Neural cell (in vitro differentiated cells): ENCODE measurements around the gene CRACDL. TPM values are rescaled to one million over a fixed set of nuclear protein-coding genes. Genes with fewer than 3 reads are reported as not detected.
"Not testable (repeated sequence)": the region's sequence is repeated elsewhere in the genome, so short reads cannot be mapped to it uniquely, and the experiment has no call there.

Experiments
- H2AFZ ChIP-seq: fragments of 200-600, 300-800 bp; sonication (generic), shearing (Covaris generic); 2 replicates; pipeline ENCODE4 v1.6.0; 2014; ENCODE audit warnings: low read depth, mild to moderate bottlenecking, antibody characterized with exemption, low read length, moderate library complexity
- H3F3A ChIP-seq: fragments of 200-600 bp; shearing (Covaris generic); 2 replicates; pipeline ENCODE4 v1.6.1; 2016; ENCODE audit warnings: mild to moderate bottlenecking, moderate library complexity, mixed read lengths, antibody characterized with exemption, low read length; ENCODE audit not compliant: insufficient read depth, poor library complexity, severe bottlenecking
- H3K27ac ChIP-seq: fragments of 200-600, 300-800 bp; sonication (generic), shearing (Covaris generic); 2 replicates; pipeline ENCODE4 v1.5.1; 2014; ENCODE audit warnings: mild to moderate bottlenecking, low read length, moderate library complexity
- H3K27me3 ChIP-seq: fragments of 300-800, 200-600 bp; sonication (generic), shearing (Covaris generic); 2 replicates; pipeline ENCODE4 v1.6.0; 2014; ENCODE audit warnings: mild to moderate bottlenecking, low read depth, low read length, moderate library complexity; ENCODE audit not compliant: insufficient read depth
- H3K36me3 ChIP-seq: fragments of 300-800, 200-600 bp; sonication (generic), shearing (Covaris generic); 2 replicates; pipeline ENCODE4 v1.5.1; 2014; ENCODE audit warnings: mild to moderate bottlenecking, antibody characterized with exemption, low read length, moderate library complexity; ENCODE audit not compliant: insufficient read depth
- H3K4me2 ChIP-seq: fragments of 300-800, 200-600 bp; sonication (generic), shearing (Covaris generic); 2 replicates; pipeline ENCODE4 v1.6.0; 2014; ENCODE audit warnings: mild to moderate bottlenecking, low read length
- H3K4me3 ChIP-seq: fragments of 300-800, 200-600 bp; sonication (generic), shearing (Covaris generic); 2 replicates; pipeline ENCODE4 v1.5.1; 2014; ENCODE audit warnings: mild to moderate bottlenecking, low read length, moderate library complexity
- H3K79me2 ChIP-seq: fragments of 200-600 bp; shearing (Covaris generic); replicated peaks from 2 replicates; pipeline ENCODE4 v1.6.0; 2014; ENCODE audit warnings: mild to moderate bottlenecking, low read length, moderate library complexity; ENCODE audit not compliant: insufficient read depth
- H3K9ac ChIP-seq: fragments of 300-800, 200-600 bp; sonication (generic), shearing (Covaris generic); 2 replicates; pipeline ENCODE4 v1.6.1; 2016; ENCODE audit warnings: mild to moderate bottlenecking, low read length, mixed read lengths
- H3K9me2 ChIP-seq: fragments of 200-600 bp; shearing (Covaris generic); 2 replicates; pipeline ENCODE4 v1.6.1; 2016; ENCODE audit warnings: mild to moderate bottlenecking, low read length, mixed read lengths; ENCODE audit not compliant: insufficient read depth
- H3K9me3 ChIP-seq: fragments of 200-600, 300-800 bp; sonication (generic), shearing (Covaris generic); 2 replicates; pipeline ENCODE4 v1.6.1; 2016; ENCODE audit warnings: mild to moderate bottlenecking, mixed run types, low read length, moderate library complexity, mixed read lengths
- H4K20me1 ChIP-seq: fragments of 200-600 bp; shearing (Covaris generic); 2 replicates; pipeline ENCODE4 v1.6.1; 2016; ENCODE audit warnings: mild to moderate bottlenecking, mixed run types; ENCODE audit not compliant: insufficient read depth
- CTCF ChIP-seq: fragments of 450-650 bp; IDR thresholded peaks from 2 replicates; pipeline ENCODE4 v1.5.1; 2014; ENCODE audit warnings: antibody characterized with exemption, mild to moderate bottlenecking, moderate library complexity; ENCODE audit not compliant: poor library complexity, severe bottlenecking
- EP300 ChIP-seq: fragments of 450-650 bp; conservative IDR thresholded peaks from 2 replicates; pipeline ENCODE4 v1.6.1; 2014; ENCODE audit warnings: antibody characterized with exemption, mild to moderate bottlenecking, moderate library complexity; ENCODE audit not compliant: poor library complexity, severe bottlenecking
- EZH2 ChIP-seq: fragments of 200-600, 300-800 bp; shearing (Covaris generic), sonication (generic); IDR thresholded peaks from 2 replicates; pipeline ENCODE4 v1.6.1; 2014; ENCODE audit warnings: antibody characterized with exemption, low read length, borderline replicate concordance, mild to moderate bottlenecking; ENCODE audit not compliant: insufficient read depth, poor library complexity, severe bottlenecking
- MXI1 ChIP-seq: fragments of 450-650 bp; conservative IDR thresholded peaks from 2 replicates; pipeline ENCODE4 v1.6.1; 2014; ENCODE audit warnings: antibody characterized with exemption, mild to moderate bottlenecking; ENCODE audit not compliant: poor library complexity, severe bottlenecking
- POLR2AphosphoS5 ChIP-seq: IDR thresholded peaks from 2 replicates; pipeline ENCODE4 v1.6.1; 2012
- RAD21 ChIP-seq: fragments of 450-650 bp; conservative IDR thresholded peaks from 2 replicates; pipeline ENCODE4 v1.6.1; 2014; ENCODE audit warnings: antibody characterized with exemption, mild to moderate bottlenecking, moderate library complexity
- REST ChIP-seq: IDR thresholded peaks from 2 replicates; pipeline ENCODE4 v1.6.1; 2012; ENCODE audit warnings: borderline replicate concordance
- SMC3 ChIP-seq: fragments of 450-650 bp; conservative IDR thresholded peaks from 2 replicates; pipeline ENCODE4 v1.6.1; 2014; ENCODE audit warnings: antibody characterized with exemption, mild to moderate bottlenecking, moderate library complexity; ENCODE audit not compliant: poor library complexity
- TAF1 ChIP-seq: IDR thresholded peaks from 2 replicates; pipeline ENCODE4 v1.6.1; 2012; ENCODE audit warnings: low read depth
- polyA plus RNA-seq: library from polyadenylated mRNA; depleted of rRNA; stranded (reverse); fragments of >200 nt; gene quantifications from 2 replicates; pipeline ENCODE4 v1.2.3, GENCODE V29; 2014

CRACDL gene
- polyA plus RNA-seq, 1 donor from 2014 or later: 0.85 TPM

GRCh38 chr2:98880266-98881152 is 55.5 kb downstream of the CRACDL start:
- no peak overlapping the region for H3K4me3 ChIP-seq
- no peaks in the 10 kb centered on the region for H3K79me2 ChIP-seq
- H2AFZ ChIP-seq: no peak overlapping the region
- no peaks in the 10 kb centered on the region for H3F3A ChIP-seq
- no peak overlapping the region for H3K4me2 ChIP-seq
- no peak for TF ChIP-seq EZH2
- TF ChIP-seq EP300: no peak
- no peak for TF ChIP-seq TAF1
- TF ChIP-seq MXI1: no peak
- TF ChIP-seq RAD21: no peak
- TF ChIP-seq POLR2AphosphoS5: no peak
- no peak for TF ChIP-seq REST
- TF ChIP-seq CTCF: no peak
- TF ChIP-seq SMC3: no peak
- H3K9ac ChIP-seq: no peak overlapping the region
- H3K9me2 ChIP-seq: no peaks in the 10 kb centered on the region
- H3K27me3 ChIP-seq: no peaks in the 10 kb centered on the region
- H3K27ac ChIP-seq: no peak overlapping the region
- no peaks in the 10 kb centered on the region for H3K9me3 ChIP-seq
- H3K36me3 ChIP-seq: no peaks in the 10 kb centered on the region
- no peaks in the 10 kb centered on the region for H4K20me1 ChIP-seq

GRCh38 chr2:98877658-98878057 is 58.4 kb downstream of the CRACDL start:
- not testable (repeated sequence) for H3K9ac ChIP-seq, H3K79me2 ChIP-seq, H4K20me1 ChIP-seq, H3K27ac ChIP-seq, H3F3A ChIP-seq, H3K4me3 ChIP-seq, H3K27me3 ChIP-seq, H3K4me2 ChIP-seq, H3K9me2 ChIP-seq, H3K9me3 ChIP-seq, H2AFZ ChIP-seq, H3K36me3 ChIP-seq
